HG03460 (cell line): ENCODE data around the gene EMILIN3.

Experiments
- ATAC-seq: cut with Tn5 transposase; IDR thresholded peaks from one replicate; pipeline ENCODE4 v1.9.1; 2021; ENCODE audit not compliant: unreplicated experiment

Gene EMILIN3

GRCh38 chr20:41366546-41367392, at the start of gene EMILIN3:
Gene EMILIN3, minus strand, starts transcription at chr20:41366818. Its CDS starts 184 bp downstream, at chr20:41366634.
- no peak for ATAC-seq

- ATAC-seq = no peak
These were observed 48.6 kb upstream of the EMILIN3 start for GRCh38 chr20:41415191-41415590.

DNA sequence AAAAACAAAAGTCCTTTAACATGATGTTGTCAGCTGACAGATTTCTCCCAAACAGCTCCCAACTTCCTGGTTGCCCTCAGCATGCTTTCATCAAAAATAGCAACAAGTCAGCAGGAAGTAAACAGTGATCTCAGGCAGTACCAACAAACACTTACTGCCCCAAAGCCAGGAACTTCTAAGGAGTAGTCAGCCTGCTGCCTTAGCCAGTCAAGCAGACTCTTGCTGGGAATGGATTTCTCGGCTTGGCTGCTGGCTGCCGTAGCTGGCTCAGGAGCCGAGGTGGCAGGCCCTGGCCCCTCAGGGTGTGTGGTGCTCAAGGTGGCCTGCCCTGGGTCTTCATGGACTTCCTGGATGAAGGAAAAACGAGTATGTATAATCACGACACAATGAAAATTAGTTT, 46.6 kb upstream of the EMILIN3 start:
- no peak for ATAC-seq

GRCh38 chr20:41412324-41413120, 45.9 kb upstream of the EMILIN3 start:
- ATAC-seq = no peak

DNA sequence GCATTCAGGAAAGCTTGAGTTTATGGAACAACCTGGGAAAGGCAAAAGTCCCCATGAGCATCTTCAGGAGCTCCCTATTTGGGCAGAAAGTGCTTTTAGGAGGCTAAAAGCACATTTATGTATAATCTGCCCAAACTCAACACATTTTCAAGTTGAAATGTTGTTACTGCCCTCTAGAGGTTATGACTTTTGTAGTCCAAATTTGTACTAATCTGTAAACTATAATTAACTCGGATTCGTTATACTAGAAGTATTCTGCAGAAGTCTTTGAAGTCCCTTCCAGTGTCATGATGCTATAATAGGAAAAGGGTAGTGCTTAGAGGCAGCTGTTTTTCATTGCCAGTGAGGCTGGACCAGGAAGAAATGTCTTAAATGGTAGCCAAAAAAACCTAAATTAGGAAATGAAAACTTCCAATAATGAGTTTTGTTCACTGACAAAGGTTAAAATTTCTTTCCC, 44.8 kb upstream of the EMILIN3 start:
- no peak for ATAC-seq

DNA sequence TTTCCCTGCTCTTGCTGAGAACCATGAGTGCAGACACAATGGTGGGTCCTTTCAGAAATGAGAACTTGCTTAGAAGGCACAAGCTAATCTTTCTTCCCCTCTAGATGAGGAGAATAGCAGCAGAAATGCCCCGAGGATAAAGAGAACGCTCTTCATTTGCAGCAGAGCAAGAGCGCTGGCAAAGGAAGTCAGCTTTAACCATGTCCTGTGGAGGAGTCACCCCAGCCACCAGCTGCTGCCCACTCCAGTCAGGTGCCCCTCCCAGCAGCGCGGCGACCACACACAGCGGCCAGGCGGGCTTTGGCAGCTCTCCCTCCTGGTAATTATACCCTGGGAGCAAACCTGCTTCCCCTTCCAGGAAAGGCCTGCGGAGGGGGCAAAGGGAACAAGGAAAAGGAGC, 42.4 kb upstream of the EMILIN3 start:
- ATAC-seq = no peak

GRCh38 chr20:41408156-41408794, 41.7 kb upstream of the EMILIN3 start:
- peak; percentile 68 for ATAC-seq

- ATAC-seq = no peak
These were observed 41.0 kb upstream of the EMILIN3 start for GRCh38 chr20:41407607-41408006.

- no peak for ATAC-seq
These were observed 40.4 kb upstream of the EMILIN3 start for GRCh38 chr20:41406896-41407444.

GRCh38 chr20:41406353-41406752, 39.7 kb upstream of the EMILIN3 start:
- no peak for ATAC-seq

GRCh38 chr20:41405436-41405835, 38.8 kb upstream of the EMILIN3 start:
- no peak for ATAC-seq

DNA sequence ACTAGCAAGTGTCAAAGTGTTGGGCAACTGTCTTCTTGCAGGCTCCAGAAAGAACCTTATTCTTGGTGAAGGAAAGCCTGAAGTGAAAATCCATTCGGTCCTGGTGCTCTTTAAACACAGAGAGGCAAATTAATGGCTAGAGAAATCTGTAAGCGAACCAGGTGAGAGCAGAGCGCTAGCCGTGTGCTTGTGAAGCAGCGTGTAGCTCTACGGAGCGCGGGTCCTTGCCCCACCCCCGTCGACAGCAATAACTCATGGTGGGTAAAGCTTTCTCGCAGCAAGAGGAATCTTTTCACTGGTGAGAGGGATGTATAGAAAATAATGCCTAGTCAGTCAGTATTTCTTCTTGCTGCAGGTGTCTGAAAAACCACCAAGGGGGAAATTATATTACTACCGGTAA, 37.0 kb upstream of the EMILIN3 start:
- no peak for ATAC-seq

GRCh38 chr20:41398408-41398807, 31.8 kb upstream of the EMILIN3 start:
- no peak for ATAC-seq

DNA sequence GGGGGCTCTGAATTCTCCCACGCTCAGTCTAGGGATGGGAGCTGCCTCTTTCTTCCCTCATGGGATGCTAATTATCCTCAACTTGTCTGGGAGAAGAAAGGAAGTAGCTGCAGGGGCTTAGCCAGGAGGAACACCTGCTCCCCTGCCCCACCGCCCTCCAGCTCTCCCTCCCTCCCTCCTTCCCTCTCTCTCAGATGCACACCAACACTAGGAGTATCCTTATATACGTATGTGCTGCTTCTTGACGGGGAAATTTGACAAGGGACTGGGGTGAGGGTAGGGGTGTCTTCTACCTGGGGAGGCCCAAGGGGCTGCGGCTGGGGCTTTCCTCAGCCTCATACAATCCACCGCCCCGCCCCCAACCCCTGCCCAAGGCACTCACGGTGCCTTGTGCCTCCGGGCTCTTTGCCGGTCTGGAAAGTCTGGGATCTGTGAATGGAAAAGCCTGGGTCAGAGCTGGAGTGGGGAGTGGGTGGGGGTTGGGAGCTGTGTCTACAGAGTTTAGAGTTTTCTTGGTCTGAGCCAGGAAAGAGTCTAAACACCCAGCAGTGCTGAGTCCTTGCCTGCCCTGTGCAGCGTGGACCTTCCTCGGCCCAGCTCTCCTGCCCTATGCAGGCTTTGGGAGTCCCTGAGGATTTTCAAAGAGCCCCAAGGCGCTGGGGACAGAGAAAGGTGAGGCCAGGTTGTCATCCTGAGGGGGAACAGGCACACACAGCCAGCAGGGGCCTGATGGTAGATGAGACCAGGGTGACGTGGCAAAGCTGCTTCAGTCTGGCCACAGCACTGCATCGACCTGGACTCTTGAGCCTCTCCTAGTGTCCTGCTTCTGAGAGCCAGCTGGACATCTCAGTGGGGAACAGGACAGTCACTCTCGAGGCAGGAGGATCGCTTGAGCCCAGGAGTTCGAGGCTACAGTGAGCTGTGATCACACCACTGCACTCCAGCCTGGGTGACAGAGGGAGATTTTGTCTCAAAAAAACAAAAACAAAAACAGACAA, 29.3 kb upstream of the EMILIN3 start:
- ATAC-seq = no peak

DNA sequence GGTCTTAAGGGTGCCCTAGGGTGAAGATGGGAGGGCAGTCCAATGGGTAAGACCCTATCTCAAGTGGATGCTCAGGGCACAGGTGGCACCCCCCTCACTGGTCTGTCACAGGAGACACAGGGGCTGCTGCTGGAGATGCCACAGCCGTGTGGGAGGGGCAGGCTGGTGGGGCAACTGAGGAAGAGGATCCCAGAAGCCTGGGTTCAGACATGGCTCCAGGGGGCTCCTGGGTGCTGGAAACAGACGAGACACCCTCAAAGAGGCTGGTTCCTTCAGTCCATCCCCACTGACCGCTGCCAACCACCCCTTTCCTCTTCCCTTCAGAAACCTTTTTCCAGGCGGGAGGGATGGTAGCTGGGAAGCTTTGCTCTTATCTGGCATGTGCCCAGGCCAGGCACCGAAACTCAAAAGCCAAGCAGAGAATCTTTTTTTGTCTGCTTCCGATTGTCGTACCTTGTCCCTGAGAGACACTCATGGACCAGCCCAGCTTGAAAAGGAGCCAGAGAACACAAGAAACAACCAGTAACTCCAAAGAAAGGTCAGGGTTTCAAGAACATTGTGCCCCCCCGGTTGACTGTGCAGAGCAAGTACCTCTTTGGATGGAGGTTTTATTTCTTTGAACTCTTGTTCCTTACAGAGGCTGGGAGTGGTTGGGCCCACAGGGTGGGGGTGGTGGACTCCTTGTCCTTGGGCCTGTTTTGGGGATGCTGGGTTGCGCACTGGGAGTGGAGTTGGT, 28.5 kb upstream of the EMILIN3 start:
- ATAC-seq = no peak

- ATAC-seq = no peak
These were observed 27.5 kb upstream of the EMILIN3 start for GRCh38 chr20:41394081-41394480.

DNA sequence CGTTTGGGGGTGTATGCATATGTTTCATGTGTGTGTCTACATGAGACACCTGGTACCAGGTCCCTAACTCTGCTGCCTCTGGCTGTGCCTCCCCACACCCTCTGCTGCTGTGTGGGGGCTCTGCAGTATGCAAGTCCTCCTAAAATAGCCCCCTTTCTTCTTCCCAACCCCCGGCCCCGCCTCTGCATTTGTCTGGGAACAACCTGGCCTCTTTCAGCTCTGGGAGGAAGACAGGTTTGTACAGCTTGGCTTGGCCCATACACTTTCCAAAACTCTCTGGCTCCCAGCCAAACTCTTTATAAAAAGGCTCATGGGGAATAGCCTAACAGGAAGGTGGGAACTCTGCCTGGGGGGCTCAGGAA, 27.1 kb upstream of the EMILIN3 start:
- ATAC-seq = no peak

- no peak for ATAC-seq
These were observed 26.5 kb upstream of the EMILIN3 start for GRCh38 chr20:41392871-41393704.

- ATAC-seq = no peak
These were observed 25.7 kb upstream of the EMILIN3 start for GRCh38 chr20:41392295-41392694.
